Transverse colon (tissue), 4 donors: ENCODE data around the gene ASL.
"Not testable (repeated sequence)": the region's sequence is repeated elsewhere in the genome, so short reads cannot be mapped to it uniquely, and the experiment has no call there.

Experiments used
- CTCF ChIP-seq, 5 experiments: fragments of 200-600 bp in 3 of 5; fragments of 450-650 bp in 2 of 5; sonication (generic) in 3 of 5; IDR thresholded peaks; 1 replicate in 2 of 5; 2 replicates in 3 of 5; pipeline ENCODE4 v1.5.1; 2016 to 2017; ENCODE audit warnings: antibody characterized with exemption in 5 of 5, inconsistent platforms in 3 of 5, mild to moderate bottlenecking in 2 of 5, moderate library complexity in 1 of 5
- EP300 ChIP-seq: sonication (generic); formaldehyde crosslinking; IDR thresholded peaks from one replicate; pipeline ENCODE4 v1.6.1; 2017; ENCODE audit warnings: antibody characterized with exemption, low read depth
- POLR2A ChIP-seq: fragments of 450-650 bp; IDR thresholded peaks from one replicate; pipeline ENCODE4 v1.6.1; 2016; ENCODE audit warnings: antibody characterized with exemption, mild to moderate bottlenecking, moderate library complexity
- POLR2AphosphoS5 ChIP-seq, 3 donors: sonication (generic); formaldehyde crosslinking; IDR thresholded peaks; one replicate each; pipeline ENCODE4 v1.6.1; 2016; ENCODE audit warnings: antibody characterized with exemption in 3 of 3

DNA sequence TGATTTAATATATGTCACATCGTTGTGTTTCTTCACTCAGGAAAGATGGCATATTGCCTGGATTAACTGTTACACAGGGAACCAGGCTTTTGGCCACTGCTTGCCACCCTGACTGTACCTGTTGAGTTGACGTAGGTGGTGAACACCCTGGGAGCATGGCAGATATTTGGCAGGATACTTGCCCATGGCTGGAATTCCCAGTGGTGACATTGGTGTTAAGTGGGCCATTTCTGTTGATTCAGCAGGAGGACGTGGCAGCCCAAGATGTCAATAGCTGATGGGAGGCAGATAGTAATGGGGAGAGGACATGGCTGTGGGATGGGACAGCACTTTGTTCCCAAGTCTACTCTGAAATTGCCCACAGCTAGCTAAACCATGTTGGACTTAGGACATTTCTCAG is 51.6 kb downstream of the ASL start:
- TF ChIP-seq CTCF (IDR thresholded peaks at IDR 0.05); EP300; POLR2AphosphoS5 (IDR thresholded peaks at IDR 0.05); POLR2A: not testable (repeated sequence)
